ENCODE measurements around the gene SUPT4H1. TPM values are rescaled to one million over a fixed set of nuclear protein-coding genes. Genes with fewer than 3 reads are reported as not detected.

SUPT4H1 gene
- total RNA-seq, 2 experiments from 2014 or later: 76.6 to 76.9 TPM

- H3K4me1 Mint-ChIP-seq (ENCODE audit: low read depth): peaks cover 35% of the 10 kb centered on the region
- peak; percentile 17 for DNase-seq
- intact Hi-C loops (cut with micrococcal nuclease): no loop called here
- H3K27ac Mint-ChIP-seq: no peak overlapping the region
- CTCF ChIA-PET: interaction anchor here (1.0 to 3.4 kb wide), 6 partner anchors 9 to 75 kb away, joined by 3 to 13 read pairs (median 5); partner anchors contain the start of genes RNF43 and SUPT4H1
- H3K36me3 Mint-ChIP-seq (ENCODE audit: low read depth): no peaks in the 10 kb centered on the region
- peak overlapping the region; percentile 3 for H3K4me3 Mint-ChIP-seq
- no peaks in the 10 kb centered on the region for H3K9me3 Mint-ChIP-seq
- H3K27me3 Mint-ChIP-seq (ENCODE audit: low read depth): no peaks in the 10 kb centered on the region
Measured at GRCh38 chr17:58378733-58379510, 26.9 kb upstream of the SUPT4H1 start.

DNA sequence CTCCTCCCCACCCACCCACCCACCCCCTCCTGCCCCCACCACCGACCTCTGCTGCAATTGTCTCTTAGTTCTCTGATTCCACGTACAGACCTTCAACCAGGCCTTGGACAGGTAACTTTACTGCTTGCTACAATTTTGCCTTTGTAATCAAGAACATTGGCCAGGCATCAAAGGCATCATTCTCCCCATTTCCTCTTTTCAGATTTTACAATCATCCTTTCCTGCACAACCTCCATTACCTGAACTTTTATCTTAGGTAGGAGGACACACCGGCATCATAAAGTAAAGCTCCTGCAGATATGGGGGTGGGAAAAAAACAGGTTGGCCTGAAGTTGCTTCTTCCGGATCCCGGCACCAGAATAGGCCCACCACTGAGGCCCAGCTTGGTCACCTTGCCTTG, 25.7 kb upstream of the SUPT4H1 start:
- H3K27me3 Mint-ChIP-seq (ENCODE audit: low read depth): no peaks in the 10 kb centered on the region
- no peak for DNase-seq
- H3K4me3 Mint-ChIP-seq: no peak overlapping the region
- intact Hi-C loops (cut with micrococcal nuclease): no loop called here
- no peak overlapping the region for H3K27ac Mint-ChIP-seq
- CTCF ChIA-PET: interaction anchor here (0.6 to 3.4 kb wide), 2 partner anchors 74 to 315 kb away, joined by 3 to 13 read pairs; no protein-coding TSS in a partner anchor
- H3K36me3 Mint-ChIP-seq (ENCODE audit: low read depth): no peaks in the 10 kb centered on the region
- H3K9me3 Mint-ChIP-seq: no peaks in the 10 kb centered on the region
- H3K4me1 Mint-ChIP-seq (ENCODE audit: low read depth): peaks cover 33% of the 10 kb centered on the region

DNA sequence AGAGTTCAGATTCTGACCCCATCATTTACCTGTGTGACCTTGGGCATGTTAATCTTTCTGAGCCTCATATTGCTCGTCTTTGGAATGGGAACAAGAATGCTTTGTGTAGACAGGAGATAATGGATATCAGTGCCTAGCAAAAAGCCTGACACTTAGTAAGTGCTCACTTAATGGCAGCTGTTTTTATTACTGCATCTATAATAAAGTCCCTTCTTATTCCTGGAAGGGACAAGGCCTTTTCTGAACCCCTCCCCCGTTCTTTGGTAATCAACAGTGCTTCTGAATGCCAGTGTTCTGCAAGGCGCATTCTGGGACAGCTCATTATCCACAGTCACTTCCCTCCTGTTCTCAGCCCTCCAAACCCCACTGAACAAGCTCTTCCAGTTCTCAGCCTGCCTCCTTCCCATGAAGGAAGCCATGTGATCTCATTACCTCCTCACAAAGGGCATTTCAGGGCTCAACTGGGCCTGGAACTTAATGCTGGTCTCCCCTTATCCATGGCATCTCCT, 25.1 kb upstream of the SUPT4H1 start:
- Mint-ChIP-seq H3K4me3 (no peak overlapping the region), H3K27me3 (ENCODE audit: low read depth) (no peaks in the 10 kb centered on the region), H3K9me3 (no peaks in the 10 kb centered on the region), H3K4me1 (ENCODE audit: low read depth) (peaks cover 27% of the 10 kb centered on the region), H3K36me3 (ENCODE audit: low read depth) (no peaks in the 10 kb centered on the region), H3K27ac (no peak overlapping the region)
- intact Hi-C loops (cut with micrococcal nuclease): no loop called here
- CTCF ChIA-PET: interaction anchor here (0.6 to 3.4 kb wide), 2 partner anchors 73 to 316 kb away, joined by 3 to 13 read pairs; no protein-coding TSS in a partner anchor
- no peak for DNase-seq

GRCh38 chr17:58376472-58377000, 24.5 kb upstream of the SUPT4H1 start:
- Mint-ChIP-seq H3K36me3 (ENCODE audit: low read depth) (no peaks in the 10 kb centered on the region), H3K4me1 (ENCODE audit: low read depth) (peaks cover 23% of the 10 kb centered on the region), H3K4me3 (no peak overlapping the region), H3K27me3 (ENCODE audit: low read depth) (no peaks in the 10 kb centered on the region), H3K27ac (no peak overlapping the region), H3K9me3 (no peaks in the 10 kb centered on the region)
- CTCF ChIA-PET: no interaction called here
- no peak for DNase-seq
- intact Hi-C loops (cut with micrococcal nuclease): no loop called here

GRCh38 chr17:58375811-58376210, 23.8 kb upstream of the SUPT4H1 start:
- intact Hi-C loops (cut with micrococcal nuclease): no loop called here
- Mint-ChIP-seq H3K4me1 (ENCODE audit: low read depth) (peaks cover 23% of the 10 kb centered on the region), H3K27ac (no peak overlapping the region), H3K9me3 (no peaks in the 10 kb centered on the region), H3K27me3 (ENCODE audit: low read depth) (no peaks in the 10 kb centered on the region), H3K4me3 (no peak overlapping the region), H3K36me3 (ENCODE audit: low read depth) (no peaks in the 10 kb centered on the region)
- CTCF ChIA-PET: no interaction called here
- DNase-seq: no peak

DNA sequence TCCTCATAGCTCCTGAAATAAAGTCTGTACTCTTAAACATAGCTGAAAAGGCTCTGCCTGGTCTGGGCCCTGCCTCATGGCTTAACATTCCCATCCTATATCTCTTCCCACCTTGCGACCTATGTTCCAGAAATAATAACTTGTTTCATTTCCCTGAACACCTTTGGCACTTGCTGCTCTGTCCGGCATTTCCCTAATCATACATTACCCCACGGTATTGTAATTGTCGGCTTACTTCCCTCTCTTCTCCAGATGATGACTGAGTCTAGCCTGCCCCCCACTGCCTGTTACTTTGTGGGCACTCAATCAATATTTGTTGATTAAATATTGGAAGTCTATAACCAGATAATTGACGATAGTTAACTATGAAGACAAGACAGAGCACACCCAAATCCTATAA, 23.3 kb upstream of the SUPT4H1 start:
- no peak overlapping the region for H3K4me3 Mint-ChIP-seq
- H3K27me3 Mint-ChIP-seq (ENCODE audit: low read depth): no peaks in the 10 kb centered on the region
- DNase-seq: no peak
- CTCF ChIA-PET: interaction anchor here (1.0 kb wide), 1 partner anchor 31 kb away, joined by 4 read pairs; no protein-coding TSS in a partner anchor
- no peaks in the 10 kb centered on the region for H3K36me3 Mint-ChIP-seq (ENCODE audit: low read depth)
- no peak overlapping the region for H3K27ac Mint-ChIP-seq
- intact Hi-C loops (cut with micrococcal nuclease): no loop called here
- H3K9me3 Mint-ChIP-seq: no peaks in the 10 kb centered on the region
- H3K4me1 Mint-ChIP-seq (ENCODE audit: low read depth): peaks cover 23% of the 10 kb centered on the region

GRCh38 chr17:58373923-58374322, 21.9 kb upstream of the SUPT4H1 start:
- Mint-ChIP-seq H3K36me3 (ENCODE audit: low read depth) (no peaks in the 10 kb centered on the region), H3K27me3 (ENCODE audit: low read depth) (no peaks in the 10 kb centered on the region), H3K27ac (no peak overlapping the region), H3K4me3 (no peak overlapping the region), H3K4me1 (ENCODE audit: low read depth) (peaks cover 10% of the 10 kb centered on the region), H3K9me3 (no peaks in the 10 kb centered on the region)
- intact Hi-C loops (cut with micrococcal nuclease): no loop called here
- no peak for DNase-seq
- CTCF ChIA-PET: no interaction called here

- H3K9me3 Mint-ChIP-seq: no peaks in the 10 kb centered on the region
- no peak overlapping the region for H3K4me3 Mint-ChIP-seq
- intact Hi-C loops (cut with micrococcal nuclease): no loop called here
- H3K27ac Mint-ChIP-seq: no peak overlapping the region
- DNase-seq: no peak
- H3K27me3 Mint-ChIP-seq (ENCODE audit: low read depth): no peaks in the 10 kb centered on the region
- H3K36me3 Mint-ChIP-seq (ENCODE audit: low read depth): no peaks in the 10 kb centered on the region
- CTCF ChIA-PET: interaction anchor here (0.7 kb wide), 1 partner anchor 37 kb away, joined by 3 read pairs; no protein-coding TSS in a partner anchor
- H3K4me1 Mint-ChIP-seq (ENCODE audit: low read depth): peaks cover 5% of the 10 kb centered on the region
Measured at GRCh38 chr17:58373003-58373402, 21.0 kb upstream of the SUPT4H1 start.

DNA sequence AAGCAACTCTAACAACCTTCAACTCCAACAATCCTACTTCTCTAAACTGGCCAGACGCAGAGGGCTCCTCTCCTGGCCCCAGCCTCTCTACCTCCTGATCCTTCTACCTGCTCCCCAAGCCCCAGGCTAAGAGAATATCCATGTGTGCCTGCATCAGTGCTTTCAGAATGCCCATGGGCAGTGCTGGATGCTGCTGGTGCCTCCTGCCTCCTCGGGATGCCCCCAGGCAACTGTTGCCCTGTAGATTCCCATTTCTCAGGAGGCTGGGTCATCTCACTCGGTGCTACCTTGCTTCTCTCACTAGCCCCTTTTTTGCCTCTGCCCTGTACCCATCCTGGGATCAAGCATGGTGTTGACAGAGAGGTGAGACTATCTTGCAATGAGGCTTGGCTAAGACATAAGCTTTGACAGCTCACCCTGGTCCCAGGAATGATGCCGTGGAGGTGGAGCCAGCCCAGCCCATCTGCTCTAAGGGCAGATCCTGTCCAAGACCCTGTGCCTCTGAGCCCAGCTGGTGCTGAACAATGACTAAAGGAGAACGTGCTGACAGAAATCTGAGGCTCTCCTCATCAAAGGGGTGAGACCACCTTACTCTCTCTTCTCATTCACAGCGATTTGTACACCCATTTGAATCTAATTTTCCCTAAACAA, 19.4 kb upstream of the SUPT4H1 start:
- Mint-ChIP-seq H3K27me3 (ENCODE audit: low read depth) (no peaks in the 10 kb centered on the region), H3K4me1 (ENCODE audit: low read depth) (peaks cover 1% of the 10 kb centered on the region), H3K27ac (no peak overlapping the region), H3K4me3 (no peak overlapping the region), H3K36me3 (ENCODE audit: low read depth) (no peaks in the 10 kb centered on the region), H3K9me3 (no peaks in the 10 kb centered on the region)
- CTCF ChIA-PET: interaction anchor here (0.6 to 1.8 kb wide), 2 partner anchors 20 to 46 kb away, joined by 3 to 6 read pairs; partner anchors contain the start of gene RNF43
- no peak for DNase-seq
- intact Hi-C loops (cut with micrococcal nuclease): no loop called here

- no peak for DNase-seq
- Mint-ChIP-seq H3K27me3 (ENCODE audit: low read depth) (no peaks in the 10 kb centered on the region), H3K9me3 (no peaks in the 10 kb centered on the region), H3K27ac (no peak overlapping the region), H3K4me1 (ENCODE audit: low read depth) (peaks cover 7% of the 10 kb centered on the region), H3K36me3 (ENCODE audit: low read depth) (no peaks in the 10 kb centered on the region), H3K4me3 (no peak overlapping the region)
- CTCF ChIA-PET: interaction anchor here (0.6 to 1.8 kb wide), 4 partner anchors 20 to 53 kb away, joined by 3 to 6 read pairs (median 4); partner anchors contain the start of gene RNF43
- intact Hi-C loops (cut with micrococcal nuclease): no loop called here
Measured at GRCh38 chr17:58370716-58371115, 18.7 kb upstream of the SUPT4H1 start.

GRCh38 chr17:58370309-58370708, 18.3 kb upstream of the SUPT4H1 start:
- no peak overlapping the region for H3K27ac Mint-ChIP-seq
- H3K9me3 Mint-ChIP-seq: no peaks in the 10 kb centered on the region
- H3K36me3 Mint-ChIP-seq (ENCODE audit: low read depth): no peaks in the 10 kb centered on the region
- no peaks in the 10 kb centered on the region for H3K27me3 Mint-ChIP-seq (ENCODE audit: low read depth)
- CTCF ChIA-PET: interaction anchor here (0.8 to 1.8 kb wide), 4 partner anchors 8 to 53 kb away, joined by 3 to 6 read pairs (median 4); partner anchors contain the start of gene RNF43
- H3K4me3 Mint-ChIP-seq: no peak overlapping the region
- intact Hi-C loops (cut with micrococcal nuclease): no loop called here
- DNase-seq: no peak
- peaks cover 7% of the 10 kb centered on the region for H3K4me1 Mint-ChIP-seq (ENCODE audit: low read depth)
